ENCODE measurements around the gene KCP.
"Not testable (repeated sequence)": the region's sequence is repeated elsewhere in the genome, so short reads cannot be mapped to it uniquely, and the experiment has no call there.

The KCP gene

DNA sequence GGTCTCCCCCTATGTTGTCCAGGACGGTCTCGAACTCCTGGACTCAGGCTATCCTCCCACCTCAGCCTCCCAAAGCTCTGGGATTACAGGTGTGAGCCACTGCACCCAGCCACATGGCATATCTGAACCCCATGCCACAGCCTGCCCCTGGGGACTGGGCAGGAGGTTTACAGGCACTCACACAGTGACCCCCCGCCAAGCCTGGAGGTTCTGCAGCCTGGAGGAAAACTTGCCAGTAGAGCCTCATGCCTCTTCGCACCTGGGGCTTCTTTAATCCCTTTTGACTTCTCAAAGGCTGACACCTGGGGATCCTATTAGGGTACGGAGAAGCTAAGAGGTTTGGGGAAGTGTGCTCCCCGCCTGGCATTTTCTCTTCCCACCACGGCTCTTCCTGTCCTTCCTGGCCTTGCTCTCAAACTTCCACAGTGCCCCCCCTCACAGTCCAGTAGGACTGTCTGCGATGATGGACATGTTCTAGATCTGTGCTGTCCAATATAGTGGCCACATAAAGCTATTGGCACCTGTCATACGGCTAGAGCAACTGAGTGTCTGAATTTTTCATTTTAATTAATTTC is 11.4 kb upstream of the KCP start:
- no peak for DNase-seq (ENCODE audit: low spot score)

- DNase-seq (ENCODE audit: low spot score) = no peak
These were observed 10.5 kb upstream of the KCP start for GRCh38 chr7:128920913-128921582.

GRCh38 chr7:128919881-128920799 is 9.6 kb upstream of the KCP start:
- DNase-seq (ENCODE audit: low spot score) = no peak

GRCh38 chr7:128919241-128919640 is 8.7 kb upstream of the KCP start:
- DNase-seq (ENCODE audit: low spot score) = no peak

DNA sequence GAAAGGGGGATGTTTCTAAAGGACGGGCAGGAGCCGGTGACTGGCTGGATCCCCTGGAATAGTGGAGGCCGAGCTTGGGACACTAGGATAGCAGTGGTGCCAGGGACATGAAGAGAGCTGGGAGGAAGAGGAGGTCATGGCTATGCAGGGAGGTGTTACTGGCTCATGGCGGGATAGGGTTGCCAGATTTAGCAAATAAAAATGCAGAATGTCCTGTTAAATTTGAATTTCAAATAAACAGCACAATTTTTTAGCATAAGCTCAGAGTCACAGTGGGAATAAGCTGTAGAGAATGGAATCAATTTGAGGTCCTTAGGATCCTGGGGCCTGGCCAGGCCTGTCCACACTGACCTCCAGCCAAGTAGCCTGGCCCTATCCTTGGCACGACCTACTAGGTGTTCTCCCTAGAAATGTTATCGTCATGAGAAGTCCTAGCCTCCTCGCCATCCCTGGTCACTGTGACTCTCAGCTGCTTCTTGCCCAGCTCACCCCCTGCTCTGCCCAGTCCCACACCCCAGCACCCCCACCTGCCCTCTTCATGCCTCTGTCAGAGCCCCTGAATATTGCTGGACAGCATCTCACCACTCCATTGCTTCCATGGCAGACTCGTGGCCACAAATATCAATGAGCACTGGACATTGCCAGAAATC is 7.6 kb upstream of the KCP start:
- no peak for DNase-seq (ENCODE audit: low spot score)

DNA sequence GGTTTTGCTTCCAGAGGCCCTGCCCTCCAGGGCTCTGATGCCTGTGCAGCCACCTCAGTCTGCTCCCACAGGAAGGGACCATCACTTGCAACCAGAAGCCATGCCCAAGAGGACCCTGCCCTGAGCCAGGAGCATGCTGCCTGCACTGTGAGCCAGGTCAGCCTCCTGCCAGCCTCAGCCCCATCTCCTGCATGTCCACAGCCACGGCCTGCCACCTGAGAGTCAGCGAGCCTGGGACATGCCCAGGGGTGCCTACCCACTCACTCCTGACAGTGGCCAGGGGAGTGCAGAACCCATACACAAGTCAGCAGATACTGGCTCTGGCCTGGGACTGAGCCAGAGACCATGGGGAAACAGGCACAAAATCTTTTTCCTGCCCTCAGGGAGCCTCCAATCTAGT is 6.6 kb upstream of the KCP start:
- DNase-seq (ENCODE audit: low spot score) = no peak

DNA sequence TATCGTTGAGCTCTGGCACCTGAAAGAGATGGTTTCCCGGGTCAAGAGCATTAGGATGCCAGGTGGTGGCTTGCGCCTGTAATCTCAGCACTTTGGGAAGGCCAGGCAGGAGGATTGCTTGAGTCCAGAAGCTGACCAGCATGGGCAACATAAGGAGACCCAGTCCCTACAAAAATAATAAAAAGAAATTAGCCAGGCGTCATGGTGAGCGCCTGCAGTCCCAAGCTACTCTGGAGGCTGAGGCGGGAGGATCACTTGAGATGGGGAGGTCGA is 6.1 kb upstream of the KCP start:
- DNase-seq (ENCODE audit: low spot score) = no peak

GRCh38 chr7:128915841-128916642 is 5.5 kb upstream of the KCP start:
- DNase-seq (ENCODE audit: low spot score) = no peak

DNA sequence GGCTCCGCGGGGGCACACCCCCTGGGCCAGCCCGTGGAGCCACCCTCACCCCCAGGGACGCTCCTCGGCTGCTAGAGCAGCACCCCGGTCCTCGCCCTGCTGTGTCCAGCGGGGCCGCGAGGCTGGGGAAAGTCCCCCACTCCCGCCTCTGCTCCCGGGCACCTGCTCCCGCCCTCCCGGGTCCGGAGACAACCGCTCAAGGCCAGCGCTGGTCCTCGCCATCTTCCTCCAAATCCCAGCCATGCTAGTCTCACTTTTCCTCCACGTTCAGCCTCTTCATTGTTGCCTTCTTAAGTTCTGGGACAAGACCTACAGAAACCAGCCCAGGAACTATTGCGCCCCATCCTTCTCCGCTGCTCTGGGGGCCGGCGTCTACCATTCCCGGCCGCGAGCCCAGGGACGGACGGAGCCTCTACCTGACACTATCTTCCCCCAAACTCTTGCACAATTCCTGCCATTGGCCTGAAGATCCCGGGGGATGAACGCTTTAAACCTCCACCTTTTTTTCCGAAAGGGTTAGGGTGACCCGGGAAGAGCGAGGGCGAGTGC is 4.8 kb upstream of the KCP start:
- no peak for DNase-seq (ENCODE audit: low spot score)

DNA sequence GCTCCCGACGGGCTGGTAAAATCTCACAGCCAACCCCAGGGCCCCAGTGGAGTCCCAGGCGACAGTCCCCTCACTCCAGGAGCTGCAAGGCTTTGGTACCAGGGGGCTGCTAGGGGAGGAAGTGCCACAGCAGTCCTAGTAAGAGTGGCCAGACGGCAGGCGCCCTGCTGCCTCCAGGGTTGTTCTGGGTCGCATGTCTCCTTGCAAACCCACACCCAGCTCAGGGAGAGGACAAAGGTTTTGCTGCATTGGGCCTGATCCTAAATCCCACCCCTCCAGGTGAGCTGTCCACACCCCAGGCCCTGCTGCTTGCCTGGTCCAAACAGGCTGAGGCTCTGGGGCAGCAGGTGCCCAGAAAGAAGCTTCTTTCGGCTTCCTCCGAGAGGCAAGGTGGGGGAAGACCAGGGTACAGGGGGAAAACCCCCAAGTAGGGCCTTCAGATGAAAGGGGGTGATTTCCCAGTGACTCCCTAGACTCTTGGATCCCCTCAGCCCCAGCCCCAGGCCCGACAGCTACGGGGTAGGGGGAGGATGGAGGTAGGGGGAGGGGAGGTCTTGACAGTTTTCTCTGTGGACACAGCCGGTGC is 4.2 kb upstream of the KCP start:
- no peak for DNase-seq (ENCODE audit: low spot score)

DNA sequence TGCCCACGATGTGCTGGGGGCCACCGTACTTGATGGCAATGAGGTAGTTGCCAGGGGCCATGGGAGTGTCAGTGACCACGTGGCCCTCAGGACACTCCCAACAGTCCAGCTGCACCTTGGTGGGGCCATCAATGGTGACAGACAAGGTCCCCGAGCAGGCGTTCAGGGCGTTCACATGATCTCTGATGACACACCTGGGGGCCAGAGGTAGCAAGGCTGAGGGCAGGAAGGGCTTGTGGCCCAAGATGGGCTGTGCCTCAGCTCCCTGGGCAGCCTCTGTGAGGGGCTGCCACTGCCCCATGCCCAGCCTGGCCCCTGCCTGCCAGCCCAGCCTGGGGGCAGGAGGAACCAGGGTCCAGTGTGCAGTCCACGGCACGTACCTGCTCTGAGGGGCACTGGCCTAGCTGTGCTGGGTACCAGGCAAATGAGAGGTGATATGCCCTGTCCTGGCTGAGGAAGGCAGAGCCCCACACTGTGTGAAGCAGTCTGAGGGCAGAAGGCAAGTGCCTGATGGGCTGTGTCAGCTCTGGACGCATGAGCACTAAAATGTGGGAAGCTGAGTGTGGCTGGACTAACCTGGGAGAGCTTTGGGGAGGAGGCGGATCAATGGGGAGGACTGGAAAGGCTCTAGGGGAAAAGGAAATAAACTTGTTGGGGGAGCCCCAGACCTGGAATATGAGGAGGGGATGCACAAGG is 3.5 kb upstream of the KCP start:
- DNase-seq (ENCODE audit: low spot score) = no peak

DNA sequence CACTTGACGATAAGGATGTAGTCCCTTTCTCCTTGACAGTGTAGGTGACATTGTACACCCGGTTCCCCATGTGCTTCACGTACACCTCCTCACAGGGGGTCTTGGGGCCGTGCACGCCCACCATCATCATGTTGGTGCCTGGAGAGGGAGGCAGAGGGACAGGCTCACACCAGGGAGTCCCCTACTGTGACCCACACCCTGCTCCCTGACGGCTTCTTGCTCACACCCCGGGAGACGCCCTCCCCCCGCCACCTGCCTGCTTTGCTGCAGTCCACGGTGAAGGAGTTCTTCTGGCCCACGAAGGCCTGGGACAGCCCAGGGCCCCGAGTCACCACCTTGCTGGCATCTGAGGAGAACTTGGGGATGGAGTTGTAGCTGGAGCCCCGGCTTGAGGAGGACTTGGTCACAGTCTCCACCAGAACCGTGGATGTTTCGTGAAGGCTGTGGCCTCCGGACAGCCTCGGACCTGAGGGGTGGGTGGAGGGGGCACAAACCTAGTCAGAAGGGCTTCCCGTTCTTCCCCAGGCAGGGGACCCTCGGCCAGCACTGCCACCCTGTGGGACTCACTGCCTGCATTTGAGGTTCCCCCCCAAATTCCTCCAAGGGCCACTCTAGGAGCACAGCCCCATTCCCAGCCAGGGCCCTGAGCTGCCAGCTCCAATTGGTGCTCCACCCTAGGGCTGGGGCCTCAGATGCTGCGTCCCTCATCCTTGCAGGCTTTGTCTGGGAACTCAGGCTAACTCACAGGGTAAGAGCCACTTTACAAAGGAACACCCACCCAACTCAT is 2.4 kb upstream of the KCP start:
- DNase-seq (ENCODE audit: low spot score) = not testable (repeated sequence)

- no peak for DNase-seq (ENCODE audit: low spot score)
These were observed 1.8 kb upstream of the KCP start for GRCh38 chr7:128912281-128912680.

DNA sequence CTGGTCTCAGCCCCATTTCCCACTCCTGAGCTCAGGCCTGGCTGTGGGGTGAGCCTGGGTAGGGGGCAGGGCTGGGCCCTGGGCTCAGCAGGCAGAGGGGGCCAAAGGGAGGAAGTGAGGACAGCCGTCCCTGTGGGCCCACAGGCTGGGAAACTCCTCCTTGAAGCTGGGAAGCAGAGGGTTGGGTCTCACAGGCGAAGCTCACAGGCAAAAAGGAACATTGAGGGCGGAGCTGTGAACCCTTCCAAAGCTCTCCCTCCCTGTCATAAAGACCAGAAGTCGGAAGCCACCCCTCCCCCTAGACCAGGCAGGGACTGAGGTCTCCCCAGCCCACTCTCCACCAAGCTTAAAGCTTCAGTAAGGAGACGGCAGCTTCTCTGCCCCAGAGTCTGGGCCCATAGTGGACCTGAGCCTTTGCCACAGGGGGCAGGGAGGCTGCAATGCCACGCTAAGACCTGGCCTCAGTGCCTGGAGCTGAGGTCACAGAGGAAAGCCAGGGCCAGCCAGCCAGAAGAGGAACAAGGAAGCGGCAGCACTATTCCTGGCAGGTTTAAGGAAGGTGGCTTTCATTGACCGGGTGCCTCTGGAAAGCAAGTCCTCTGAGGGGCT is 1.0 kb upstream of the KCP start:
- DNase-seq (ENCODE audit: low spot score) = no peak

DNA sequence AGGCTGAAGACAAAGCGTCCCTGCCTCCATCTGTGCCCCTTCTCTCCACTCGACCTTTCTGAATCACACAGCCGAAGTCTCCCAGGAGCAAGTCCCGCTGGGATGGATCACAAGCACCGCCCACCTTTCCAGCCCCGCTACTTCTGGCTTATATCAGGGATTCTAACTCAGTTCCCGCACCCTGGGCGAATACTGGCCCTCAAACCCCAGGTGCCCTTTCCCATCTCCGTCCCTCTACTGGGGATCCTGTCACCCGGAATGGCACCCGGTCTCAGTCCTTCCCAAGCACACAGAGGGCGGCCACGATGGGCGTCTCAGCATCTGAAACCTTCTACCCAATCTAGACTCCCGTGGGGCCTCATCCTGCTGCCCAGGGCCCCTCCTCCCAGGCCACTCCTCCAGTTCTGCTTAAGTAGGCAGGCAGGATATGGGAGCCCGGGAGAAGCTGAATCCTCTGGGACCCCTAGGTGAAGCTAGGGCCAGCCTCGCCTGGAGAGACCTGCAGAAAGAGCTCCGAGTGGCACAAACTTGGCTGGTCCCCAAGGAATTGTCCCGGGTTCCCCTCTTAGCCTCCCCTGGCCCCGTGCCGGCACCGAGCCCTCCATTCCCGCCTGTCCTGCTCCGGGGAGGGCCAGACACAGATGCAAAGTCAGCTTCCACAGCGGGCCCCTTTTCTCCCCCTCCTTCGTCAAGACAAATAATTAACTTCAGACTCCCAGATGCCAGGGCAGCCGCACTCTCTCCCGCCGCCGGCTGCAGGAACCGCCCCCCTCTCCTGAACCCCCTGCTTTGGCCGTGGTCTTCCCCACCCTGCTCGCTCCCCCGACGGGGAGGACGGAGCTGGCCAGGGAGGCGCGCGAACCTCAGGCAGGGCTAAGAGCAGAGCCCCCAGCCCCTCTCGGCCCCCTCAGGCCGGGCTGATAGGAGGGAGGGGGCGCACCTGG is 612 bp downstream of the KCP start:
- DNase-seq (ENCODE audit: low spot score) = peak; percentile 52

- no peak for DNase-seq (ENCODE audit: low spot score)
These were observed 1.5 kb downstream of the KCP start for GRCh38 chr7:128908750-128909624.

Data from HuH-7.5 (cell line).